ENCODE measurements around the gene DUS2. TPM values are rescaled to one million over a fixed set of nuclear protein-coding genes. Genes with fewer than 3 reads are reported as not detected.

DUS2 gene
- total RNA-seq, 1 experiment from 2014 or later, result 33.6 TPM

DNA sequence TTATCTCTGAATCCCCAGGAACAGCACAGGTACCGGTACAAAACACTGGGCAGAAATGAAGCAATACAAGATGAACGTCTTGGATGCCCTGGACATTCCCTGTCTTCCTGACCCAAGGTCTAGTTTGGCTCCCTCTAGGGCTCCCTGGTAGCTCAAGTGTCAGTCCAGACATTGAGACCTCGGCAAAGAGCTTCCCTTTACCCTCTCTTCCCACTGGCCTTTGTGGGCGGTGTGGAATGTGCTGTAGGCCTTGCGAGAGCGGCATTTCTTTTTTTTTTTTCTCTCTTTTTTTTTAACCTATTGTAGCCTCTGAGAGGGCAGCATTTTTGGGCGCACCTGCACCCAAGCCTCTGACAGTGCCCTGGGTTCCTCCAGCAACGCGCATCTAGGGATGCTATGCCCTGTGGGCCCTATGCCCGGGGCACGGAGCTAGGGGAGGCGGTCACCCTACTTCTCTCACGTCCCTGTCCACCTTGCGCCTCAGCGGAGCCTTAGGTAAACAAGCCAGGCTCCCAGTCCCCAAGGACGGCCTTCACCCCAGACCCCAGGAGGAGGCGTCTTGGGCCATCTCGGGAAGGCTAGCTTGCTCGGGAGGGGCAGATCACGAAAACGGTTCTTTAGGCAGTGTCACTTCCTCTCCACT, 60.9 kb downstream of the DUS2 start:
- DNase-seq, result peak; percentile 67 to 72
- intact Hi-C loops (cut with micrococcal nuclease; ENCODE audit: unreplicated experiment), result loop anchor here (1.0 kb wide), 1 partner anchor 19 kb away; no protein-coding TSS in a partner anchor
- TSS peak; percentile 27 for BruUV-seq (replicated peaks)
- Mint-ChIP-seq H3K27ac (ENCODE audit: unreplicated experiment) (peak overlapping the region; percentile 66), H3K4me1 (ENCODE audit: low read depth, unreplicated experiment) (peaks cover 33% of the 10 kb centered on the region), H3K9me3 (ENCODE audit: unreplicated experiment) (no peaks in the 10 kb centered on the region), H3K4me3 (ENCODE audit: unreplicated experiment) (peak overlapping the region; percentile 71), H3K36me3 (ENCODE audit: insufficient read depth, unreplicated experiment) (peaks cover 21% of the 10 kb centered on the region), H3K27me3 (ENCODE audit: insufficient read depth, unreplicated experiment) (no peaks in the 10 kb centered on the region)
- H3K27me3 ChIP-seq (replicated peaks; ENCODE audit: control insufficient read depth, insufficient read depth, low read length), result no peaks in the 10 kb centered on the region
- H3K36me3 ChIP-seq (ENCODE audit: control insufficient read depth, insufficient read depth, low read length), result no peaks in the 10 kb centered on the region
- peak overlapping the region; percentile 87 for H3K4me3 ChIP-seq (ENCODE audit: low read depth, low read length)
- peaks cover 30% of the 10 kb centered on the region for H3K4me1 ChIP-seq
- TF ChIP-seq, protein P1, sequence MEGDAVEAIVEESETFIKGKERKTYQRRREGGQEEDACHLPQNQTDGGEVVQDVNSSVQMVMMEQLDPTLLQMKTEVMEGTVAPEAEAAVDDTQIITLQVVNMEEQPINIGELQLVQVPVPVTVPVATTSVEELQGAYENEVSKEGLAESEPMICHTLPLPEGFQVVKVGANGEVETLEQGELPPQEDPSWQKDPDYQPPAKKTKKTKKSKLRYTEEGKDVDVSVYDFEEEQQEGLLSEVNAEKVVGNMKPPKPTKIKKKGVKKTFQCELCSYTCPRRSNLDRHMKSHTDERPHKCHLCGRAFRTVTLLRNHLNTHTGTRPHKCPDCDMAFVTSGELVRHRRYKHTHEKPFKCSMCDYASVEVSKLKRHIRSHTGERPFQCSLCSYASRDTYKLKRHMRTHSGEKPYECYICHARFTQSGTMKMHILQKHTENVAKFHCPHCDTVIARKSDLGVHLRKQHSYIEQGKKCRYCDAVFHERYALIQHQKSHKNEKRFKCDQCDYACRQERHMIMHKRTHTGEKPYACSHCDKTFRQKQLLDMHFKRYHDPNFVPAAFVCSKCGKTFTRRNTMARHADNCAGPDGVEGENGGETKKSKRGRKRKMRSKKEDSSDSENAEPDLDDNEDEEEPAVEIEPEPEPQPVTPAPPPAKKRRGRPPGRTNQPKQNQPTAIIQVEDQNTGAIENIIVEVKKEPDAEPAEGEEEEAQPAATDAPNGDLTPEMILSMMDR (IDR thresholded peaks at IDR 0.05; ENCODE audit: insufficient read depth in 1 of 2, low read depth in 1 of 2, low read length in 1 of 2, severe bottlenecking in 1 of 2, unreplicated experiment in 1 of 2), result peak; percentile 17 to 25
- CTCF ChIA-PET, result interaction anchor here (0.5 to 3.5 kb wide), 10 partner anchors 10 to 563 kb away, joined by 3 to 27 read pairs (median 4); partner anchors contain the start of genes ESRP2 and SLC7A6
- no peaks in the 10 kb centered on the region for H3K9me3 ChIP-seq
- POLR2A ChIA-PET, result interaction anchor here (0.7 to 3.5 kb wide), 7 partner anchors 13 to 277 kb away, joined by 3 to 27 read pairs (median 6); partner anchors contain the start of genes DDX28, DUS2, ESRP2 and RANBP10

- H3K36me3 Mint-ChIP-seq (ENCODE audit: insufficient read depth, unreplicated experiment), result peaks cover 21% of the 10 kb centered on the region
- ChIA-PET CTCF (interaction anchor here (0.5 to 3.5 kb wide), 13 partner anchors 9 to 1226 kb away, joined by 3 to 27 read pairs (median 5); partner anchors contain the start of genes ESRP2 and SLC7A6), POLR2A (interaction anchor here (0.5 to 3.5 kb wide), 15 partner anchors 14 to 1390 kb away, joined by 3 to 27 read pairs (median 6); partner anchors contain the start of genes ATP6V0D1, DDX28, DUS2 and ESRP2)
- peak; percentile 93 to 94 for DNase-seq
- Histone ChIP-seq H3K4me3 (ENCODE audit: low read depth, low read length) (peak overlapping the region; percentile 87), H3K27me3 (replicated peaks; ENCODE audit: control insufficient read depth, insufficient read depth, low read length) (no peaks in the 10 kb centered on the region), H3K9me3 (no peaks in the 10 kb centered on the region), H3K4me1 (peaks cover 28% of the 10 kb centered on the region), H3K36me3 (ENCODE audit: control insufficient read depth, insufficient read depth, low read length) (no peaks in the 10 kb centered on the region)
- peaks cover 35% of the 10 kb centered on the region for H3K4me1 Mint-ChIP-seq (ENCODE audit: low read depth, unreplicated experiment)
- no peaks in the 10 kb centered on the region for H3K9me3 Mint-ChIP-seq (ENCODE audit: unreplicated experiment)
- peak overlapping the region; percentile 66 for H3K27ac Mint-ChIP-seq (ENCODE audit: unreplicated experiment)
- no TSS peak for BruUV-seq (replicated peaks)
- intact Hi-C loops (cut with micrococcal nuclease; ENCODE audit: unreplicated experiment), result loop anchor here (1.0 to 5.0 kb wide), 3 partner anchors 19 to 243 kb away; no protein-coding TSS in a partner anchor
- TF ChIP-seq, protein P1 (IDR thresholded peaks at IDR 0.05; ENCODE audit: insufficient read depth in 1 of 2, low read depth in 1 of 2, low read length in 1 of 2, severe bottlenecking in 1 of 2, unreplicated experiment in 1 of 2), result peak in 1 of 2 experiments; percentile 8
- H3K27me3 Mint-ChIP-seq (ENCODE audit: insufficient read depth, unreplicated experiment), result no peaks in the 10 kb centered on the region
- H3K4me3 Mint-ChIP-seq (ENCODE audit: unreplicated experiment), result peak overlapping the region; percentile 71
Measured at GRCh38 chr16:68084504-68085258, 61.6 kb downstream of the DUS2 start.

Data from Caco-2 (cell line).